Activated T-cell treated with anti-CD3 and anti-CD28 coated beads for 4 hours (primary cell): ENCODE data around the gene MAPRE3.

ENCODE experiments used
- DNase-seq: peaks from one replicate; pipeline ENCODE4 v3.0.0-alpha.2; 2020

Gene MAPRE3

GRCh38 chr2:27019459-27019858 lies 49.0 kb downstream of the MAPRE3 start:
- no peak for DNase-seq

- no peak for DNase-seq
These were observed 49.8 kb downstream of the MAPRE3 start for GRCh38 chr2:27019931-27020855.

GRCh38 chr2:27021253-27022049 lies 51.0 kb downstream of the MAPRE3 start:
- DNase-seq = no peak

GRCh38 chr2:27023740-27024139 lies 53.3 kb downstream of the MAPRE3 start:
- DNase-seq = no peak

- no peak for DNase-seq
These were observed 53.8 kb downstream of the MAPRE3 start for GRCh38 chr2:27024188-27024587.

GRCh38 chr2:27024812-27025211 lies 54.4 kb downstream of the MAPRE3 start:
- DNase-seq = no peak

- DNase-seq = no peak
These were observed 54.9 kb downstream of the MAPRE3 start for GRCh38 chr2:27025281-27025800.

GRCh38 chr2:27025861-27026851 lies 55.7 kb downstream of the MAPRE3 start:
- no peak for DNase-seq

GRCh38 chr2:27027211-27027651 lies 56.8 kb downstream of the MAPRE3 start:
- DNase-seq = no peak

- no peak for DNase-seq
These were observed 58.6 kb downstream of the MAPRE3 start for GRCh38 chr2:27029051-27029450.

GRCh38 chr2:27032495-27033252 lies 62.2 kb downstream of the MAPRE3 start, which contains the start of gene TMEM214:
Gene TMEM214, plus strand, starts transcription at chr2:27032965. Its CDS starts 51 bp downstream, at chr2:27033016.
- DNase-seq = peak; percentile 68

GRCh38 chr2:27033253-27033852 lies 62.9 kb downstream of the MAPRE3 start:
- DNase-seq = no peak

- no peak for DNase-seq
These were observed 67.6 kb downstream of the MAPRE3 start for GRCh38 chr2:27038012-27038411.

- no peak for DNase-seq
These were observed 68.3 kb downstream of the MAPRE3 start for GRCh38 chr2:27038631-27039339.

- DNase-seq = no peak
These were observed 69.0 kb downstream of the MAPRE3 start for GRCh38 chr2:27039426-27039825.

- no peak for DNase-seq
These were observed 69.4 kb downstream of the MAPRE3 start for GRCh38 chr2:27039871-27040270.

GRCh38 chr2:27040282-27040681 lies 69.8 kb downstream of the MAPRE3 start:
- DNase-seq = no peak

- no peak for DNase-seq
These were observed 71.3 kb downstream of the MAPRE3 start for GRCh38 chr2:27041752-27042151.

GRCh38 chr2:27042159-27042661 lies 71.8 kb downstream of the MAPRE3 start:
- DNase-seq = no peak
